GM21515 (cell line): ENCODE results near the gene TSPAN5.
"Not testable (repeated sequence)": the region's sequence is repeated elsewhere in the genome, so short reads cannot be mapped to it uniquely, and the experiment has no call there.

ENCODE experiments used
- ATAC-seq: cut with Tn5 transposase; IDR thresholded peaks from one replicate; pipeline ENCODE4 v1.9.1; 2021; ENCODE audit not compliant: unreplicated experiment

TSPAN5 gene

DNA sequence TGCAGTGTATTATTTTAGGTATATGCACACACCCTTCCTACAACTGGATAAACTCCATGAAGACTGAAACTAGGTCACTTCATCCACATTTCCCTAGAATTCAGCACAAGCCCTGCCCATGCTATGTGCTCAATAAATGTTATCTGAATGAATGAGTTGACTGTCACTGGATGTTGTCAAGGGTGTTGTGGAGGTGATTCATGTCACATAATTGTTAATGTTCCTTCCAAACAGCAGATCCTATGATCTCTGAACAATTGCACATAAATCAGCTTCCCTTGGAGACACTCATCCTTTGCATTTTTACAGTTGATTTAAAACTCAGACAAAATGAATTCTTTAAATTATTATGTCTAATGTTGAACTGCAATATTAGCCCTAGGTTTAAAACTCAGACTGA lies 154.7 kb downstream of the TSPAN5 start:
- no peak for ATAC-seq

DNA sequence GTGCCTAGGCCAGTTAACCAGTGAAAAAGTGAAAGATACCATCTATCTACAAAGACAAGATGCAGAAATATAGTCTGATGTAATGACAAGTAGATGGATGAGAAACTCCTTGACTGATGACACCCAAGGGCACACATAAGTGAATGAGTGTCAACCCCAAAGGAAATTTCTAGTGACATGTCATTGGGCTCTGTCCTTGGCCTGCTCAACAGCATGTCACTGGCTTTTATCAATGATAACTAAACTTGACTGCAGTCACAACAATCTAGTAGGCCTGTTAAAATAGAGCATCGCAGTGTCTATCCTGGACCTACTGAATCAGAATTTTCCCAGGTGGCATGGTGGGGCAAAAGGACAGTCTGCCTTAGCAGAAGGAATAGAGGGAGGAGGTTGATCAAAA lies 155.8 kb downstream of the TSPAN5 start:
- ATAC-seq: no peak

- ATAC-seq: no peak
Measured at GRCh38 chr4:98502031-98502430, 156.4 kb downstream of the TSPAN5 start.

DNA sequence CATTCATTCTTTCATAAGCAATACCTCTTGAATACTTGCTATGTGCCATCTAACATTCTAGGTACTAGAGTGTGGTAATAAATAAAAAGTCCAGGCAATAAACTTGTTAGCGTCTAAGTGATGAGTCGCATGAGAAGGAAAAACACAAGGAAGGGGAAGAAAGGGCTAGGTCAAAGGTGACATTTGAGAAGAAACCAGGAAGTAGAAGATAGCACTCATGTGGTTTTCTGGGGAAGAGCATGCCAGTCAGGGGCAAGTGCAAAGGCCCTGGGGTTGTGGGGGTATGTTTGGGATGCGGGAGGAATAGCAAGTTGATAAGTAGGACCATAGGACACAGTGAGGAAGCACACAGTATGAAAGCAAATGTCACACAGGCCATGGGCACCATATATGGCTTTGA lies 157.0 kb downstream of the TSPAN5 start:
- no peak for ATAC-seq

GRCh38 chr4:98498774-98499173 lies 159.6 kb downstream of the TSPAN5 start:
- no peak for ATAC-seq

DNA sequence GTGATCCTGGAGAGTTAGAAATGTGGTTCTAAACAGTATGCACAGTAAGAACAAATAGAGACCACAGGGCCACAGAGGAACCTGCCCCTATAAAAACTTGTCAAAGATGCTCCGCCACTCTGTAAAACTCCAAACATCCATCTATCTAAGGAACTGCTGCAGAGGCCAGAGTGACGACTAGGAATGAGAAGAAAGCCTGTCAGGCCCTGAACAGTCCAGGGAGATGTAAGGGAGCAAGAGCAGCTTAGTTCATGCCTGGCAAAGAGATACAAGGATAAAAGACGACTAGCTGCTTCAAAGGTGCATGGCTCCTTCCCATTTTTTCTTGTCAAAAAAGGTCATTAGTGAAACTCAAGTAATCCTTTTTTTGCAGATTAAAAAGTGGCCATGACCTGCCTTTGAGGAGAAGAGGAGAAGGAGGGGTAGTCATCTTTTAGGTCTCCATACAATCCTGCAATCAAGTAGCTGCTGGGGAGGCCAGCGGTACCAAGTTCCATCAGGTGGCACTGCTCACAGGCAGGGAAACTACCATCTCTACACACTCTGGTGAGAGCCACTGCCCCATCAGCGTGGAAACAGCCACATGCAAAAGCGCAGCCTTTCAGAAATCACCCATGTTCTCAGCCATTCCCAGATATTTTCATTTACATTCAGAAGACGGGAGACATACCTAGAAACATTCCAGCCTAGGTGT lies 162.1 kb downstream of the TSPAN5 start:
- ATAC-seq: no peak

GRCh38 chr4:98493296-98493695 lies 165.1 kb downstream of the TSPAN5 start:
- peak; percentile 86 for ATAC-seq

GRCh38 chr4:98491899-98492559 lies 166.4 kb downstream of the TSPAN5 start:
- no peak for ATAC-seq

- ATAC-seq: no peak
Measured at GRCh38 chr4:98490251-98490650, 168.2 kb downstream of the TSPAN5 start.

- no peak for ATAC-seq
Measured at GRCh38 chr4:98485816-98486345, 172.5 kb downstream of the TSPAN5 start.

DNA sequence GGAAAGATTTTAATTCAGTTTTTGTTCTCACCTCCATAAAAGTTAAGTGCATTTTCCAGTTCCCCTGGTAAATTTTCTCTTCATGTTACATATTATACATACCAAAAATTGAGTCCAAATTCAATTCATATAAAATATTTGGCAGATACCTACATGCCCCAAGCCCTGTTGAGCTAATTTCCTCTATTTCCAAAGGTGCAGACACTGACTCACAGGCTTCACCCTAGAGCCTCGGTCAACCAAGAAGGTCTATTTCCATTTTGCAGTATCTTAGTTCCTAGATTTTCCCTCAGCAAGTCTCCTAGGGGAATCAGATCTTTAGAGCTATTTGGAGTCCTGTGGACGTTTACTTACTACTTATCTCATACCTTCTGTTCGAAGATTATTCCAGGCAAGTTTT lies 174.4 kb downstream of the TSPAN5 start:
- no peak for ATAC-seq

- peak; percentile 87 for ATAC-seq
Measured at GRCh38 chr4:98482847-98483806, 175.3 kb downstream of the TSPAN5 start.

GRCh38 chr4:98482503-98482846 lies 175.9 kb downstream of the TSPAN5 start:
- peak; percentile 8 for ATAC-seq

GRCh38 chr4:98481167-98481566 lies 177.2 kb downstream of the TSPAN5 start:
- ATAC-seq: no peak

DNA sequence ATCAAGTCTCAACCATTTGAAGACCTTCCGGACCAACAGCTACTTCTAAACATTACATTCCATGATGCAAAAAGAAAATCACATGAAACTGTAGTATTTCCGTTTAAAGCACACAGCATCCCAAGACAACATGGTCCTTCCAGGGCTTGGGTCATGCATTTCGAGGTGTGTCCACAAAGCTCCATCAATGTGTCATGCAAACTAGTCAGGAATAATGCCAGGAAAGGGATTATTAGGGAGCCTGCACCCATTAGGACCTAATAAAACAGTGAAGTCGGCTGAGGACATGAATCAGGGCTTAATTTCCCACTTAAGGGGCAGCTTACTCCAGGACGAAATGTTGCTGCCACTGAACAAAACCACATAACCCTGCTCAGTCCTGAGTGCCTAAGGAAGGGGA lies 177.9 kb downstream of the TSPAN5 start:
- ATAC-seq: no peak

- ATAC-seq: not testable (repeated sequence)
Measured at GRCh38 chr4:98479590-98479989, 178.8 kb downstream of the TSPAN5 start.

- ATAC-seq: no peak
Measured at GRCh38 chr4:98476891-98477290, 181.5 kb downstream of the TSPAN5 start.

DNA sequence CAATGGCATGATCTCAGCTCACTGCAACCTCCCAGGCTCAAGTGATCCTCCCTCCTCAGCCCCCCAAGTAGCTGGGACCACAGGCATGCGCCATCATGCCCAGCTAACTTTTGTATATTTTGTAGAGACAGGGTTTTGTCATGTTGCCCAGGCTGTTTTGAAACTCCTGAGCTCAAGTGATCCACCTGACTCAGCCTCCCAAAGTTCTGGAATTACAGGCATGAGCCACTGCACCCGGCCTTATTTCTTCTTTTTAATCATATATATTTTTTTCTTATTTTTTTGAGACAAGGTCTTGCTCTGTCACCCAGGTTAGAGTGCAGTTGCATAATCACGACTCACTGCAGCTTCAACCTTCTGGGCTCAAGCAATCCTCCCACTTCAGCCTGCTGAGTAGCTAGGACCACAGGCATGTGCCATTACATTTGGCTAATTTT lies 184.0 kb downstream of the TSPAN5 start:
- no peak for ATAC-seq

DNA sequence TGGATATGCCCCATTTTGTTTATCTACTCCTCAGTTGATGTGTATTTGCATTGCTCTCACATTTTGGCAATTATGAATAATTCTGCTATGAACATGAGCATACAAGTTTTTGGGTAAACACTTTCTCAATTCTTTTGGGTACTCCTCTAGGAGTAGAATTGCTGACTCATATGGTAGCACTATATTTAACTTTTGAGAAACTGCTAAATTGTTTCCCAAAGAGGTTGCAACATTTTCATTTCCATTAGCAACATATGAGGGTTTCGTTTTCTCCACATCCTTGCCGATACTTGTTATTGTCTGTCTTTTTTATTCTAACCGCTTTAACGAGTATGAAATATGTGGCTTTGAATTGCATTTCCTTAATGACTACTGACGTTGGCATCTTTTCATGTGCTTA lies 185.4 kb downstream of the TSPAN5 start:
- no peak for ATAC-seq

GRCh38 chr4:98470831-98471230 lies 187.6 kb downstream of the TSPAN5 start:
- no peak for ATAC-seq

DNA sequence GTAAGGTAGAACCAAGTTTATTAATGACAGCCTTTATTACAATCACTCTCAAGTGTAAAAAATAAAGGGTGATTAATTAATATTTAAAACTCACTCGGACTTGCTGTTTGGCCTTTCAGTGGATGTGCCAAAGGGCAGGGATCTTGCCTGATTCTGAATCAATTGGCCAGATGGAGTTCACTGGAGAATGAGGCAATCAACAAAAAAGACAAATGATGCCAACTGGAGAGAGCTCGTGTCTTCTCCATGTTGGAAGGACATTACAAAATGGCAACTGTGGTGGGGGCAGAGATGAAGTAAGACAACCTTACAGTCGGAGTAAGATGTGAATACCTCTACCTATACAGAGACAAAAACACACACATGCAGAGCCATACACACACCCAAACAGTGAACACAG lies 188.0 kb downstream of the TSPAN5 start:
- no peak for ATAC-seq
